T-helper 2 cell treated with Interferon-gamma antibody and Interleukin-4, amounts not matched to agents 5 μg/mL and 100 μg/mL, for 36 hours (primary cell): ENCODE results near the gene MECP2.
A peak's percentile ranks its signal among the peaks of the same experiment; 100 is the strongest.

Source experiments
- DNase-seq: peaks from one replicate; pipeline ENCODE4 v3.0.0; 2021; ENCODE audit warnings: low spot score
- H3K27ac Mint-ChIP-seq: one replicate; pipeline ENCODE4 v1.8.0; 2021; ENCODE audit warnings: mild to moderate bottlenecking, mixed read lengths
- H3K27me3 Mint-ChIP-seq: one replicate; pipeline ENCODE4 v1.8.0; 2021; ENCODE audit warnings: low read depth, mixed read lengths
- H3K36me3 Mint-ChIP-seq: one replicate; pipeline ENCODE4 v1.8.0; 2021; ENCODE audit warnings: low read depth, mixed read lengths
- H3K4me1 Mint-ChIP-seq: one replicate; pipeline ENCODE4 v1.8.0; 2021; ENCODE audit warnings: low read depth, mixed read lengths
- H3K4me3 Mint-ChIP-seq: one replicate; pipeline ENCODE4 v1.8.0; 2022; ENCODE audit warnings: mild to moderate bottlenecking, moderate library complexity, mixed read lengths
- H3K9me3 Mint-ChIP-seq: one replicate; pipeline ENCODE4 v1.8.0; 2021; ENCODE audit warnings: mixed read lengths

MECP2 gene

GRCh38 chrX:154061801-154062200 lies 35.7 kb downstream of the MECP2 start:
- H3K4me3 Mint-ChIP-seq = no peak overlapping the region
- peaks cover 19% of the 10 kb centered on the region for H3K36me3 Mint-ChIP-seq
- no peak overlapping the region for H3K27ac Mint-ChIP-seq

GRCh38 chrX:154059729-154060245 lies 37.7 kb downstream of the MECP2 start:
- Mint-ChIP-seq H3K27ac (no peak overlapping the region), H3K4me1 (peaks cover 52% of the 10 kb centered on the region), H3K27me3 (no peaks in the 10 kb centered on the region), H3K4me3 (no peak overlapping the region), H3K36me3 (peaks cover 21% of the 10 kb centered on the region), H3K9me3 (no peaks in the 10 kb centered on the region)
- DNase-seq = no peak

More at GRCh38 chrX:154061801-154062200, 35.7 kb downstream of the MECP2 start:
- no peak for DNase-seq
- Mint-ChIP-seq H3K9me3 (no peaks in the 10 kb centered on the region), H3K27me3 (no peaks in the 10 kb centered on the region), H3K4me1 (peaks cover 44% of the 10 kb centered on the region)

GRCh38 chrX:154059231-154059630 lies 38.3 kb downstream of the MECP2 start:
- Mint-ChIP-seq H3K4me1 (peaks cover 48% of the 10 kb centered on the region), H3K9me3 (no peaks in the 10 kb centered on the region), H3K36me3 (peaks cover 21% of the 10 kb centered on the region), H3K27me3 (no peaks in the 10 kb centered on the region), H3K4me3 (no peak overlapping the region), H3K27ac (no peak overlapping the region)
- DNase-seq = no peak

GRCh38 chrX:154058214-154058997 lies 39.1 kb downstream of the MECP2 start:
- Mint-ChIP-seq H3K4me3 (no peak overlapping the region), H3K4me1 (peaks cover 46% of the 10 kb centered on the region), H3K36me3 (peaks cover 22% of the 10 kb centered on the region), H3K9me3 (no peaks in the 10 kb centered on the region), H3K27ac (peak overlapping the region; percentile 7), H3K27me3 (no peaks in the 10 kb centered on the region)
- no peak for DNase-seq

- Mint-ChIP-seq H3K27ac (peak overlapping the region; percentile 24), H3K27me3 (no peaks in the 10 kb centered on the region), H3K36me3 (peaks cover 20% of the 10 kb centered on the region), H3K4me1 (peaks cover 46% of the 10 kb centered on the region), H3K9me3 (no peaks in the 10 kb centered on the region), H3K4me3 (no peak overlapping the region)
- DNase-seq = no peak
Measured at GRCh38 chrX:154057791-154058190, 39.7 kb downstream of the MECP2 start.

GRCh38 chrX:154056770-154057241 lies 40.7 kb downstream of the MECP2 start:
- DNase-seq = no peak
- H3K4me1 Mint-ChIP-seq = peaks cover 47% of the 10 kb centered on the region
- H3K36me3 Mint-ChIP-seq = peaks cover 20% of the 10 kb centered on the region

GRCh38 chrX:154051201-154051810 lies 46.2 kb downstream of the MECP2 start:
- Mint-ChIP-seq H3K9me3 (no peaks in the 10 kb centered on the region), H3K36me3 (peaks cover 17% of the 10 kb centered on the region), H3K4me3 (no peak overlapping the region), H3K4me1 (peaks cover 29% of the 10 kb centered on the region), H3K27me3 (no peaks in the 10 kb centered on the region), H3K27ac (peak overlapping the region; percentile 70)
- peak; percentile 24 for DNase-seq

More at GRCh38 chrX:154056770-154057241, 40.7 kb downstream of the MECP2 start:
- peak overlapping the region; percentile 45 for H3K4me3 Mint-ChIP-seq
- no peaks in the 10 kb centered on the region for H3K27me3 Mint-ChIP-seq
- H3K9me3 Mint-ChIP-seq = no peaks in the 10 kb centered on the region
- peak overlapping the region; percentile 24 for H3K27ac Mint-ChIP-seq

- H3K9me3 Mint-ChIP-seq = no peaks in the 10 kb centered on the region
- H3K36me3 Mint-ChIP-seq = peaks cover 17% of the 10 kb centered on the region
- H3K4me3 Mint-ChIP-seq = no peak overlapping the region
- DNase-seq = no peak
- H3K27me3 Mint-ChIP-seq = no peaks in the 10 kb centered on the region
- H3K4me1 Mint-ChIP-seq = peaks cover 29% of the 10 kb centered on the region
- H3K27ac Mint-ChIP-seq = peak overlapping the region; percentile 64
Measured at GRCh38 chrX:154050113-154050495, 47.4 kb downstream of the MECP2 start.

GRCh38 chrX:154049209-154050112 lies 48.1 kb downstream of the MECP2 start:
- Mint-ChIP-seq H3K4me1 (peaks cover 28% of the 10 kb centered on the region), H3K27ac (peak overlapping the region; percentile 64), H3K27me3 (no peaks in the 10 kb centered on the region), H3K36me3 (peaks cover 15% of the 10 kb centered on the region), H3K4me3 (no peak overlapping the region), H3K9me3 (no peaks in the 10 kb centered on the region)
- DNase-seq = no peak

- Mint-ChIP-seq H3K4me3 (no peak overlapping the region), H3K4me1 (peaks cover 31% of the 10 kb centered on the region), H3K27ac (no peak overlapping the region), H3K9me3 (no peaks in the 10 kb centered on the region), H3K36me3 (peaks cover 17% of the 10 kb centered on the region), H3K27me3 (no peaks in the 10 kb centered on the region)
- no peak for DNase-seq
Measured at GRCh38 chrX:154048398-154048797, 49.1 kb downstream of the MECP2 start.

- no peaks in the 10 kb centered on the region for H3K9me3 Mint-ChIP-seq
- H3K27ac Mint-ChIP-seq = no peak overlapping the region
- no peak for DNase-seq
- H3K4me1 Mint-ChIP-seq = peaks cover 30% of the 10 kb centered on the region
- H3K36me3 Mint-ChIP-seq = peaks cover 18% of the 10 kb centered on the region
- no peaks in the 10 kb centered on the region for H3K27me3 Mint-ChIP-seq
- no peak overlapping the region for H3K4me3 Mint-ChIP-seq
Measured at GRCh38 chrX:154046940-154047610, 50.4 kb downstream of the MECP2 start.

- no peak for DNase-seq
- peaks cover 32% of the 10 kb centered on the region for H3K4me1 Mint-ChIP-seq
- H3K36me3 Mint-ChIP-seq = peaks cover 18% of the 10 kb centered on the region
- no peaks in the 10 kb centered on the region for H3K27me3 Mint-ChIP-seq
- H3K4me3 Mint-ChIP-seq = no peak overlapping the region
- no peak overlapping the region for H3K27ac Mint-ChIP-seq
- no peaks in the 10 kb centered on the region for H3K9me3 Mint-ChIP-seq
Measured at GRCh38 chrX:154046031-154046781, 51.3 kb downstream of the MECP2 start.

- peaks cover 36% of the 10 kb centered on the region for H3K4me1 Mint-ChIP-seq
- H3K4me3 Mint-ChIP-seq = no peak overlapping the region
- no peaks in the 10 kb centered on the region for H3K9me3 Mint-ChIP-seq
- no peak for DNase-seq
- no peaks in the 10 kb centered on the region for H3K27me3 Mint-ChIP-seq
- H3K27ac Mint-ChIP-seq = no peak overlapping the region
- H3K36me3 Mint-ChIP-seq = peaks cover 20% of the 10 kb centered on the region
Measured at GRCh38 chrX:154044091-154044490, 53.4 kb downstream of the MECP2 start.
